Heart left ventricle (tissue), 16 donors: ENCODE data around the gene GSX1. TPM values are rescaled to one million over a fixed set of nuclear protein-coding genes. Genes with fewer than 3 reads are reported as not detected.

Source experiments
- ATAC-seq, 4 donors: fragments of 200-7000 bp; cut with Tn5 transposase; one replicate each; pipeline ENCODE4 v1.9.1; 2020 to 2022; ENCODE audit warnings: moderate library complexity in 4 of 4, mild to moderate bottlenecking in 3 of 4, moderate number of reproducible peaks in 1 of 4
- DNase-seq, 5 donors: peaks; one replicate each; pipeline ENCODE4 v3.0.0-alpha.2; 2020
- H3K27ac ChIP-seq, 12 donors: fragments of 200-600 bp; sonication (generic) in 4 of 12; one replicate each; pipeline versions ENCODE4 v1.5.0 to v1.8.0; 2016 to 2022; ENCODE audit warnings: mild to moderate bottlenecking in 2 of 12
- H3K27me3 ChIP-seq, 9 donors: fragments of 200-600 bp; sonication (generic) in 2 of 9; one replicate each; pipeline versions ENCODE4 v1.5.1 to v1.8.0; 2016 to 2022; ENCODE audit warnings: mild to moderate bottlenecking in 3 of 9
- H3K36me3 ChIP-seq, 9 donors: fragments of 200-600 bp; sonication (generic) in 2 of 9; one replicate each; pipeline versions ENCODE4 v1.5.0 to v1.8.0; 2018 to 2022; ENCODE audit warnings: mild to moderate bottlenecking in 2 of 9
- H3K4me1 ChIP-seq, 12 donors: fragments of 200-600 bp; sonication (generic) in 4 of 12; one replicate each; pipeline versions ENCODE4 v1.5.0 to v1.8.0; 2016 to 2022; ENCODE audit warnings: mild to moderate bottlenecking in 3 of 12
- H3K4me3 ChIP-seq, 12 donors: fragments of 200-600 bp; sonication (generic) in 4 of 12; one replicate each; pipeline versions ENCODE4 v1.5.0 to v1.8.0; 2017 to 2022; ENCODE audit warnings: mild to moderate bottlenecking in 9 of 12, moderate library complexity in 4 of 12
- H3K9me3 ChIP-seq, 12 donors: fragments of 200-600 bp; sonication (generic) in 4 of 12; one replicate each; pipeline versions ENCODE4 v1.5.0 to v1.8.0; 2016 to 2022; ENCODE audit warnings: mild to moderate bottlenecking in 1 of 12
- POLR2A ChIP-seq, 2 donors: fragments of 450-650 bp; IDR thresholded peaks; one replicate each; pipeline ENCODE4 v1.6.1; 2017; ENCODE audit warnings: antibody characterized with exemption in 2 of 2, mild to moderate bottlenecking in 2 of 2, moderate library complexity in 2 of 2
- WGBS, 4 donors: extraction: QIAGEN DNeasy Blood & Tissue Kit in 2 of 4; methylation state at CpG; one replicate each; pipeline versions ENCODE4 v1.1.5 to v1.1.7; 2013 to 2018; 5-methylcytosine and 5-hydroxymethylcytosine counted together
- intact Hi-C, 10 donors: fragments of 100-400 bp; cut with DNase I; formaldehyde crosslinking; loops; one replicate each; pipeline versions ENCODE4 v1.11.1 to v1.14.2; 2022
- polyA plus RNA-seq, 2 donors: library from polyadenylated mRNA; stranded (reverse); fragments of 200-250 nt; gene quantifications; one replicate each; pipeline ENCODE4 v1.2.3, GENCODE V29; 2013
- total RNA-seq, 9 donors: library from RNA; depleted of rRNA in 2 of 9; stranded (reverse); fragments of >200 nt in 2 of 9; fragmentation: NEBNext Ultra II Directional in 3 of 9; extraction: Animal tissue kit (Norgen Biotek cat#: 25700) in 3 of 9; gene quantifications; one replicate each; pipeline versions ENCODE4 v1.1.0 to v1.2.4, GENCODE V29; 2016 to 2023
- TF ChIP-seq, protein P1 (sequence below), 12 donors: fragments of 200-600 bp; sonication (generic) in 4 of 12; IDR thresholded peaks; one replicate each; pipeline versions ENCODE4 v1.5.0 to v1.8.0; 2018 to 2022; ENCODE audit warnings: antibody characterized with exemption in 12 of 12, mild to moderate bottlenecking in 5 of 12
- donor health status: ischemic (EF 13 %, LVEDD 7.1; RV severe dilation, severe dysfunction).
- donor health status: healthy with polysubstance abuse.
- donor health status: DM: no; HTN: yes; CAD: no.
- donor health status: DM: no; HTN: no; CAD: no.
- donor health status: ischemic (EF 25% LVEDD 6.9; RV normal size, moderate dysfunction).
- donor health status: ischemic (EF 25% LVEDD 5.7; RV mildly dilated, moderate dysfunction).
- donor health status: healthy.
- donor health status: DM: yes; HTN: yes; CAD: no.
- donor health status: ischemic (EF 35%, LVEDD 5.7; RV mildly dilated, moderate dysfunction).
- donor health status: nonischemic (EF 11% LVEDD 7.7; RV severe dilation, severe dysfunction).
- donor health status: DM: yes; HTN: yes; CAD: no.
- donor health status: PGD.
- donor health status: ischemic (EF 29% LVEDD 5.4; RV normal size, mild dysfunction).
- donor health status: nonischemic (EF 23%, LVEDD 6.1; RV moderate dilation, normal function).

The GSX1 gene
- total and polyA plus RNA-seq, 11 donors = not detected

DNA sequence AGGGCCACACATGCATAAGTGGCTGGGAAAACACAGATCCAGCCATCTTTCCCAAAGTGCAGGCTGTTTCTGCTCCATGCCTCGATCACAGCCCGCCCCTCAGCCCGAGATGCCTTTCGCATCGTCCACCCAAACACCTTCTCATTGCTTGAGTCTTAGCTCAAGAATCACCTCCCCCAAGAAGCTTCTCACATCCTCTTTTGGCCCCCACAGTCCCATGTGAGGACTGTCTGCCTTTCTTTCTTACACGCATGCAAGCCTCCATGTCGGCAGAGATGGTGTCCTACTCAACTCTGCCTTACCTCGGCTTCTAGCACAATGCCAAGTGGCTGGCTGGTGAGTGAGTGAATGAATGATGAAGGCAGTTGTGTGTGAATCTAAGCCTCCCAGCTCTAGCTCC lies 18.1 kb upstream of the GSX1 start:
- H3K4me1 ChIP-seq = no peaks in the 10 kb centered on the region
- WGBS, 4 donors = 79 to 86% (median 85%) methylated on average over 8 of the region's 8 CpGs
- H3K9me3 ChIP-seq = no peaks in the 10 kb centered on the region
- peaks cover 0 to 58% (median 9%) of the 10 kb centered on the region in 9 donors for H3K27me3 ChIP-seq
- ATAC-seq (no peak), DNase-seq (no peak)
- H3K27ac ChIP-seq = no peak overlapping the region
- H3K36me3 ChIP-seq = no peaks in the 10 kb centered on the region
- intact Hi-C loops = no loop called here
- no peak for TF ChIP-seq POLR2A (IDR thresholded peaks at IDR 0.05)
- TF ChIP-seq, protein P1, sequence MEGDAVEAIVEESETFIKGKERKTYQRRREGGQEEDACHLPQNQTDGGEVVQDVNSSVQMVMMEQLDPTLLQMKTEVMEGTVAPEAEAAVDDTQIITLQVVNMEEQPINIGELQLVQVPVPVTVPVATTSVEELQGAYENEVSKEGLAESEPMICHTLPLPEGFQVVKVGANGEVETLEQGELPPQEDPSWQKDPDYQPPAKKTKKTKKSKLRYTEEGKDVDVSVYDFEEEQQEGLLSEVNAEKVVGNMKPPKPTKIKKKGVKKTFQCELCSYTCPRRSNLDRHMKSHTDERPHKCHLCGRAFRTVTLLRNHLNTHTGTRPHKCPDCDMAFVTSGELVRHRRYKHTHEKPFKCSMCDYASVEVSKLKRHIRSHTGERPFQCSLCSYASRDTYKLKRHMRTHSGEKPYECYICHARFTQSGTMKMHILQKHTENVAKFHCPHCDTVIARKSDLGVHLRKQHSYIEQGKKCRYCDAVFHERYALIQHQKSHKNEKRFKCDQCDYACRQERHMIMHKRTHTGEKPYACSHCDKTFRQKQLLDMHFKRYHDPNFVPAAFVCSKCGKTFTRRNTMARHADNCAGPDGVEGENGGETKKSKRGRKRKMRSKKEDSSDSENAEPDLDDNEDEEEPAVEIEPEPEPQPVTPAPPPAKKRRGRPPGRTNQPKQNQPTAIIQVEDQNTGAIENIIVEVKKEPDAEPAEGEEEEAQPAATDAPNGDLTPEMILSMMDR (IDR thresholded peaks at IDR 0.05) = no peak
- no peak overlapping the region for H3K4me3 ChIP-seq

DNA sequence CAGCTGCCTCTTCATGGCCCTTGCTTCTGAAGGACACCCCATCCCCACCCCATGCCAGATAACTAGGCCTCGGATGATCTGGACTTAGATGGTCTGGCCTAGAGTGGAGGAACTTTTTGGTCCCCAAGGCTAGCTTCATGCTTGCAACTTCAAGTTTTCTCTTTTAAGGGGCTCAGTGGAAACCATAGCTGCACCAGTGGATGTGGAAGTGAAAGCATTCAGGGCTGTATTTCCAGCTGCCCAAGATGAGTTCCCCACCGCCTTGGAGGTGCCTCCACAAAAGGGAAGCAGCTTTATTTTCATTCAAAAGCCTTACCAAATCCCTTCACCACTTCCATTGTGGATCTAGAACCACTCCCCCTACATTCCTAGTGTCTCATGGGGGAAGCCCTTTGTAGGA lies 17.6 kb upstream of the GSX1 start:
- peaks cover 0 to 58% (median 9%) of the 10 kb centered on the region in 9 donors for H3K27me3 ChIP-seq
- no peak for TF ChIP-seq POLR2A (IDR thresholded peaks at IDR 0.05)
- TF ChIP-seq, protein P1 (IDR thresholded peaks at IDR 0.05) = no peak
- no peak overlapping the region for H3K27ac ChIP-seq
- ATAC-seq (no peak), DNase-seq (no peak)
- intact Hi-C loops = no loop called here
- H3K9me3 ChIP-seq = no peaks in the 10 kb centered on the region
- WGBS, 4 donors = 66 to 85% (median 79%) methylated on average over 2 of the region's 2 CpGs
- H3K36me3 ChIP-seq = no peaks in the 10 kb centered on the region
- H3K4me1 ChIP-seq = no peaks in the 10 kb centered on the region
- no peak overlapping the region for H3K4me3 ChIP-seq

DNA sequence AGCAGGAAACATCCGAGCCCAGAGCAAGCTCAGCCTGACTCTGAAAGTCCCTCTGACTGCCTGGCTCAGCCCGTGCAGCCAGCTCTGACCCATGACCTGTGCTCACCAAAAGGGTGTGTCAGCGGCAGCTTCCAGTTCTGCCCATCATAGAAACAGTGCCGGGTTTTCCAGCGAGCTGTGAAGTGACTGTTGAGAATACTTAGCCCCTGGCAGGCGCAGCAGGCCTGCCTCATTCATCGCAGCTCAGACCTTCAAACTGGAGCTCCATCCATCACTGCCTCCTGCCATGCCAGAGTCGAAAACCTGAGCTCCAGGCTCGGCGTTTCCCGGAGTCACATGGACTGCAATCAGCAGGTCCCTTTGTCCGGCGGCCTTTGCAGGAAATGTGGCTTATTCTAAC lies 16.3 kb upstream of the GSX1 start:
- Histone ChIP-seq H3K27me3 (peaks cover 0 to 69% (median 9%) of the 10 kb centered on the region in 9 donors), H3K9me3 (no peaks in the 10 kb centered on the region), H3K36me3 (no peaks in the 10 kb centered on the region), H3K27ac (no peak overlapping the region), H3K4me1 (no peaks in the 10 kb centered on the region), H3K4me3 (no peak overlapping the region)
- DNase-seq (no peak), ATAC-seq (no peak)
- no peak for TF ChIP-seq POLR2A (IDR thresholded peaks at IDR 0.05)
- TF ChIP-seq, protein P1 (IDR thresholded peaks at IDR 0.05) = no peak
- intact Hi-C loops = no loop called here
- 12 to 24% (median 22%) methylated on average over 13 of the region's 13 CpGs for WGBS, 4 donors

DNA sequence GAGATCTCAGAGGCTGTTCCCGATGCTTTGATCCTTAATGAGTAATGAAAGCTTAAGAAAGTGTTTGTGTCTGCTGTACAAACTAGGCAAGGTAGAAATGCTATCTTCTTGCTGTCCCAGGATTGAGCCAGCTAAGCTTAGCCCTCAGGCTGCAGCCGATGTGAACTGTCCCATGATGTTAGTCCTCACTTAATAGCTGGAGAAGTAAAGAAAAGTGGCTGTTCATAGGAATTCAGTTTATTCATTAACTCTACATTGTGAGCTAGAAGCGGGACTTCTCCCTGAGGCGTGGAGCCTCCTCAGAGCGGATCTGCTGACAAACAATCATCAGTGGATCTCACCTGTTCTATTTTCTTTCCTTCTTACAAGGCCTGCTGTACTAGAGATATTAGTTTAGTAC lies 10.1 kb upstream of the GSX1 start:
- Histone ChIP-seq H3K4me1 (no peaks in the 10 kb centered on the region), H3K27ac (no peak overlapping the region), H3K4me3 (no peak overlapping the region), H3K27me3 (peaks cover 0 to 84% (median 6%) of the 10 kb centered on the region in 9 donors), H3K9me3 (no peaks in the 10 kb centered on the region), H3K36me3 (no peaks in the 10 kb centered on the region)
- intact Hi-C loops = loop anchor here in 4 of 10 donors (5.0 to 10.0 kb wide), 6 partner anchors 115 to 377 kb away; no protein-coding TSS in a partner anchor
- no peak for TF ChIP-seq POLR2A (IDR thresholded peaks at IDR 0.05)
- TF ChIP-seq, protein P1 (IDR thresholded peaks at IDR 0.05) = no peak
- DNase-seq (no peak), ATAC-seq (no peak)
- WGBS, 4 donors = 82 to 86% (median 85%) methylated on average over 5 of the region's 5 CpGs
